ENCODE results near the gene ABCA1. TPM values are rescaled to one million over a fixed set of nuclear protein-coding genes. Genes with fewer than 3 reads are reported as not detected.
A peak's percentile ranks its signal among the peaks of the same experiment; 100 is the strongest.

The ABCA1 gene
- total and polyA plus RNA-seq, 2 of the 13 experiments (the other 11 are each of a cell fraction or from before 2014, with no cell fraction given), result 26.8 to 63.8 TPM

DNA sequence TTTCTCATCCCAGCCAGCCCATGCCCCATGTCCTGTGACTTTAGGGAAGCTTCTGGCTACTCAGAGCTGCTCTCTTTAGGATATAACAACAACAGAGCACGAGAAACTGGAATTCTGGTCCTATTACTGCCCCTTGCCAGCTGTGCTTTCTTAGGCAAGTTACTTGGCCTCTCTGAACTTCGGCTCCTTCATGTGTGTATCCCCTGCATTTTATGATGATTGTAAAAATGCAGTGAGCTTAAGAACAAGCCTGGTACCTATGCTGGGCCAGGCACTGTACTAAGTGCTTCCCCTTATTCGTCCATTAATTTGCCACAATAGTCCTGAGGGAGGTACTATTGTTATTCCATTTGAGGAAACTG, 54.5 kb downstream of the ABCA1 start:
- CTCF ChIA-PET (ENCODE audit: low intra/inter-chr PET ratio, low total read pairs), result no interaction called here
- H3K4me1 ChIP-seq (ENCODE audit: insufficient read depth, low read length), result peaks cover 73% of the 10 kb centered on the region
- BruUV-seq (replicated peaks), result TSS peak; percentile 2

More for the DNA sequence above, 54.5 kb downstream of the ABCA1 start:
- POLR2A ChIA-PET, result interaction anchor here (0.9 kb wide), 1 partner anchor 13 kb away, joined by 3 read pairs; no protein-coding TSS in a partner anchor
- 67% methylated on average over 3 of the region's 3 CpGs for WGBS (ENCODE audit: low lambda C conversion rate)
- Histone ChIP-seq H4K20me1 (ENCODE audit: insufficient read depth, low read length) (peaks cover 22% of the 10 kb centered on the region; the same call in 1 of the 2 replicates), H3K4me3 (replicated peaks in 1 of 3; ENCODE audit: insufficient read depth in 1 of 3, low read depth in 2 of 3, low read length in 3 of 3) (no peak overlapping the region), H3K27me3 (ENCODE audit: control insufficient read depth in 1 of 2, insufficient read depth in 2 of 2, low read length in 2 of 2) (no peaks in the 10 kb centered on the region), H3K27ac (ENCODE audit: extremely low read length, insufficient read depth, low read length) (peak overlapping the region; percentile 29), H2AFZ (ENCODE audit: low read length) (no peak overlapping the region), H3K79me2 (ENCODE audit: insufficient read depth, low read length) (peaks cover 59% of the 10 kb centered on the region), H3K36me3 (replicated peaks in 1 of 2; ENCODE audit: control insufficient read depth in 1 of 2, insufficient read depth in 2 of 2, low read length in 2 of 2) (peaks cover 32 to 82% of the 10 kb centered on the region in 2 experiments), H3K4me2 (ENCODE audit: low read depth, low read length) (no peak overlapping the region), H3K9me3 (ENCODE audit: low read length) (no peaks in the 10 kb centered on the region), H3K9ac (ENCODE audit: insufficient read depth, low read depth, low read length) (no peak overlapping the region)
- no peak for DNase-seq (ENCODE audit: low spot score)
- ATAC-seq, result no peak
- FAIRE-seq, result no peak
- intact Hi-C loops (cut with micrococcal nuclease; ENCODE audit: unreplicated experiment), result no loop called here
- in situ Hi-C loops (cut with HindIII; ENCODE audit: extremely low pct_ligation_motif_present, low pct_unique_long_range_greater_than_20kb), result no loop called here
- TF ChIP-seq ZNF207 (IDR thresholded peaks at IDR 0.05; ENCODE audit: borderline replicate concordance), result no peak
- TF ChIP-seq ZNF570 (CRISPR knock-in tag; IDR thresholded peaks at IDR 0.05; ENCODE audit: borderline replicate concordance), result no peak
- TF ChIP-seq, protein P1, sequence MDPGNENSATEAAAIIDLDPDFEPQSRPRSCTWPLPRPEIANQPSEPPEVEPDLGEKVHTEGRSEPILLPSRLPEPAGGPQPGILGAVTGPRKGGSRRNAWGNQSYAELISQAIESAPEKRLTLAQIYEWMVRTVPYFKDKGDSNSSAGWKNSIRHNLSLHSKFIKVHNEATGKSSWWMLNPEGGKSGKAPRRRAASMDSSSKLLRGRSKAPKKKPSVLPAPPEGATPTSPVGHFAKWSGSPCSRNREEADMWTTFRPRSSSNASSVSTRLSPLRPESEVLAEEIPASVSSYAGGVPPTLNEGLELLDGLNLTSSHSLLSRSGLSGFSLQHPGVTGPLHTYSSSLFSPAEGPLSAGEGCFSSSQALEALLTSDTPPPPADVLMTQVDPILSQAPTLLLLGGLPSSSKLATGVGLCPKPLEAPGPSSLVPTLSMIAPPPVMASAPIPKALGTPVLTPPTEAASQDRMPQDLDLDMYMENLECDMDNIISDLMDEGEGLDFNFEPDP (CRISPR knock-in tag; conservative IDR thresholded peaks at IDR 0.05), result no peak
- TF ChIP-seq, protein P2, sequence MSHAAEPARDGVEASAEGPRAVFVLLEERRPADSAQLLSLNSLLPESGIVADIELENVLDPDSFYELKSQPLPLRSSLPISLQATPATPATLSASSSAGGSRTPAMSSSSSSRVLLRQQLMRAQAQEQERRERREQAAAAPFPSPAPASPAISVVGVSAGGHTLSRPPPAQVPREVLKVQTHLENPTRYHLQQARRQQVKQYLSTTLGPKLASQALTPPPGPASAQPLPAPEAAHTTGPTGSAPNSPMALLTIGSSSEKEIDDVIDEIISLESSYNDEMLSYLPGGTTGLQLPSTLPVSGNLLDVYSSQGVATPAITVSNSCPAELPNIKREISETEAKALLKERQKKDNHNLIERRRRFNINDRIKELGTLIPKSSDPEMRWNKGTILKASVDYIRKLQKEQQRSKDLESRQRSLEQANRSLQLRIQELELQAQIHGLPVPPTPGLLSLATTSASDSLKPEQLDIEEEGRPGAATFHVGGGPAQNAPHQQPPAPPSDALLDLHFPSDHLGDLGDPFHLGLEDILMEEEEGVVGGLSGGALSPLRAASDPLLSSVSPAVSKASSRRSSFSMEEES (CRISPR knock-in tag; IDR thresholded peaks at IDR 0.05), result no peak
- 0 out of 2 replicates have a peak, but pooled peaks have one; percentile 17 for TF ChIP-seq TBX2 (CRISPR knock-in tag; IDR thresholded peaks at IDR 0.05; ENCODE audit: borderline replicate concordance)
- TF ChIP-seq, protein P3, sequence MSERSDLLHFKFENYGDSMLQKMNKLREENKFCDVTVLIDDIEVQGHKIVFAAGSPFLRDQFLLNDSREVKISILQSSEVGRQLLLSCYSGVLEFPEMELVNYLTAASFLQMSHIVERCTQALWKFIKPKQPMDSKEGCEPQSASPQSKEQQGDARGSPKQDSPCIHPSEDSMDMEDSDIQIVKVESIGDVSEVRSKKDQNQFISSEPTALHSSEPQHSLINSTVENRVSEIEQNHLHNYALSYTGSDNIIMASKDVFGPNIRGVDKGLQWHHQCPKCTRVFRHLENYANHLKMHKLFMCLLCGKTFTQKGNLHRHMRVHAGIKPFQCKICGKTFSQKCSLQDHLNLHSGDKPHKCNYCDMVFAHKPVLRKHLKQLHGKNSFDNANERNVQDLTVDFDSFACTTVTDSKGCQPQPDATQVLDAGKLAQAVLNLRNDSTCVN (CRISPR knock-in tag; IDR thresholded peaks at IDR 0.05; ENCODE audit: borderline replicate concordance), result 0 out of 2 replicates have a peak, but pooled peaks have one; percentile 8
- TF ChIP-seq ZNF768 (CRISPR knock-in tag; IDR thresholded peaks at IDR 0.05), result peak; percentile 74; the same call in 1 of the 2 replicates
- no peak for TF ChIP-seq TMF1 (CRISPR knock-in tag; IDR thresholded peaks at IDR 0.05; ENCODE audit: low read depth)
- TF ChIP-seq SOX5 (CRISPR knock-in tag; IDR thresholded peaks at IDR 0.05; ENCODE audit: borderline replicate concordance), result no peak
- TF ChIP-seq, protein P4, sequence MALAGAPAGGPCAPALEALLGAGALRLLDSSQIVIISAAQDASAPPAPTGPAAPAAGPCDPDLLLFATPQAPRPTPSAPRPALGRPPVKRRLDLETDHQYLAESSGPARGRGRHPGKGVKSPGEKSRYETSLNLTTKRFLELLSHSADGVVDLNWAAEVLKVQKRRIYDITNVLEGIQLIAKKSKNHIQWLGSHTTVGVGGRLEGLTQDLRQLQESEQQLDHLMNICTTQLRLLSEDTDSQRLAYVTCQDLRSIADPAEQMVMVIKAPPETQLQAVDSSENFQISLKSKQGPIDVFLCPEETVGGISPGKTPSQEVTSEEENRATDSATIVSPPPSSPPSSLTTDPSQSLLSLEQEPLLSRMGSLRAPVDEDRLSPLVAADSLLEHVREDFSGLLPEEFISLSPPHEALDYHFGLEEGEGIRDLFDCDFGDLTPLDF (CRISPR knock-in tag; IDR thresholded peaks at IDR 0.05), result no peak
- 0 out of 2 replicates have a peak, but pooled peaks have one; percentile 4 for TF ChIP-seq BCL6 (CRISPR knock-in tag; IDR thresholded peaks at IDR 0.05)
- TF ChIP-seq ZNF501 (CRISPR knock-in tag; IDR thresholded peaks at IDR 0.05), result no peak
- no peak for TF ChIP-seq JDP2 (CRISPR knock-in tag; IDR thresholded peaks at IDR 0.05; ENCODE audit: borderline replicate concordance)
- TF ChIP-seq TAF15 (IDR thresholded peaks at IDR 0.05; ENCODE audit: low read depth, low read length, poor library complexity, severe bottlenecking), result no peak
